OCI-LY1 (cell line): ENCODE results near the gene SEC24B.

ENCODE experiments used
- CTCF ChIP-seq: fragments of 200-600 bp; sonication (generic), shearing (Covaris generic); IDR thresholded peaks from 2 replicates; pipeline ENCODE4 v1.5.1; 2017; ENCODE audit warnings: mild to moderate bottlenecking, antibody characterized with exemption, low read length, moderate library complexity, mixed read lengths
- EZH2 ChIP-seq: fragments of 200-600 bp; sonication (generic), shearing (Covaris generic); IDR thresholded peaks from 2 replicates; pipeline ENCODE4 v1.8.0; 2017; ENCODE audit warnings: borderline replicate concordance, mixed run types, mild to moderate bottlenecking, antibody characterized with exemption, low read length, moderate library complexity, mixed read lengths

DNA sequence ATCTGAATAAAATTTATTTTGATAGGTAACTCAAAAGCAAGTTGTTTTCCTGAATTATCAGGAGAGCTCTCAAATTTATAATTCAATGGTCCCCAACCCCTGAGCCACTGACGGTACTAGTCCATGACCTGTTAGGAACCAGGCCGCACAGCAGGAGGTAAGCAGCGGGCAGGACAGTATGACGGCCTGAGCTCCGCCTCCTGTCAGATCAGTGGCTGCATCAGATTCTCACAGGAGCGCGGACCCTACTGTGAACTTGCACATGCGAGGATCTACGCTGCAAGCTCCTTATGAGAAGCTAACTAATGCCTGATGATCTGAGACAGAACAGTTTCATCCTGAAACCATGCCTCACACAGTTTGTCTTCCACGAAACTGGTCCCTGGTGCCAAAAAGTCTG is 37.9 kb upstream of the SEC24B start:
- TF ChIP-seq CTCF (no peak), EZH2 (no peak)
